Fibroblast of mammary gland (primary cell): ENCODE results near the gene HHIPL1.
A peak's percentile ranks its signal among the peaks of the same experiment; 100 is the strongest.

Experiments used
- DNase-seq: peaks from one replicate; pipeline ENCODE4 v3.0.0-alpha.2; 2010; ENCODE audit warnings: low read depth
- H3K4me3 ChIP-seq: 2 replicates; pipeline ENCODE4 v1.5.1; 2011; ENCODE audit warnings: low read depth, mild to moderate bottlenecking, low read length, moderate library complexity; ENCODE audit not compliant: control insufficient read depth
- CTCF ChIP-seq: conservative IDR thresholded peaks from 2 replicates; pipeline ENCODE4 v1.5.1; 2011; ENCODE audit warnings: low read depth, low read length, inconsistent platforms; ENCODE audit not compliant: control insufficient read depth, insufficient read depth

Gene HHIPL1

GRCh38 chr14:99644035-99644587 lies 818 bp upstream of the HHIPL1 start:
- H3K4me3 ChIP-seq = no peak overlapping the region
- TF ChIP-seq CTCF = no peak
- DNase-seq = no peak

GRCh38 chr14:99645545-99646505 lies 896 bp downstream of the HHIPL1 start:
- no peak for DNase-seq
- no peak for TF ChIP-seq CTCF
- peak overlapping the region; percentile 27 for H3K4me3 ChIP-seq

GRCh38 chr14:99647411-99647810 lies 2.5 kb downstream of the HHIPL1 start:
- no peak for TF ChIP-seq CTCF
- H3K4me3 ChIP-seq = no peak overlapping the region
- peak; percentile 25 for DNase-seq

GRCh38 chr14:99648027-99648784 lies 3.3 kb downstream of the HHIPL1 start:
- no peak for TF ChIP-seq CTCF
- no peak for DNase-seq
- no peak overlapping the region for H3K4me3 ChIP-seq

- no peak for TF ChIP-seq CTCF
- DNase-seq = peak; percentile 76
- H3K4me3 ChIP-seq = no peak overlapping the region
Observed at GRCh38 chr14:99649219-99649618, 4.3 kb downstream of the HHIPL1 start.

- H3K4me3 ChIP-seq = no peak overlapping the region
- no peak for TF ChIP-seq CTCF
- DNase-seq = no peak
Observed at GRCh38 chr14:99649643-99650042, 4.7 kb downstream of the HHIPL1 start.
